ENCODE measurements around the gene FMN1. TPM values are rescaled to one million over a fixed set of nuclear protein-coding genes. Genes with fewer than 3 reads are reported as not detected.

The FMN1 gene
- polyA plus RNA-seq, 6 donors from 2014 or later = 0.33 to 1.0 (median 0.44) TPM; not detected in 1

GRCh38 chr15:32830241-32830640 is 364.3 kb downstream of the FMN1 start:
- no peak overlapping the region for H3K4me3 Mint-ChIP-seq
- no peak overlapping the region for H3K27ac Mint-ChIP-seq
- ATAC-seq (ENCODE audit: low read depth in 2 of 2) = no peak
- no peaks in the 10 kb centered on the region for H3K9me3 Mint-ChIP-seq
- peaks cover 0 to 31% (median 26%) of the 10 kb centered on the region in 3 donors for H3K27me3 Mint-ChIP-seq
- peaks cover 11 to 14% (median 11%) of the 10 kb centered on the region in 3 donors for H3K4me1 Mint-ChIP-seq
- DNase-seq = no peak
- H3K36me3 Mint-ChIP-seq = peaks cover 0 to 9% of the 10 kb centered on the region in 2 donors

- Mint-ChIP-seq H3K9me3 (no peaks in the 10 kb centered on the region), H3K4me3 (no peak overlapping the region), H3K36me3 (peaks cover 0 to 9% of the 10 kb centered on the region in 2 donors), H3K27me3 (peaks cover 5 to 38% (median 32%) of the 10 kb centered on the region in 3 donors), H3K27ac (no peak overlapping the region), H3K4me1 (peaks cover 6 to 9% (median 8%) of the 10 kb centered on the region in 3 donors)
- no peak for DNase-seq
- no peak for ATAC-seq (ENCODE audit: low read depth in 2 of 2)
Observed at GRCh38 chr15:32829436-32829835, 365.1 kb downstream of the FMN1 start.

DNA sequence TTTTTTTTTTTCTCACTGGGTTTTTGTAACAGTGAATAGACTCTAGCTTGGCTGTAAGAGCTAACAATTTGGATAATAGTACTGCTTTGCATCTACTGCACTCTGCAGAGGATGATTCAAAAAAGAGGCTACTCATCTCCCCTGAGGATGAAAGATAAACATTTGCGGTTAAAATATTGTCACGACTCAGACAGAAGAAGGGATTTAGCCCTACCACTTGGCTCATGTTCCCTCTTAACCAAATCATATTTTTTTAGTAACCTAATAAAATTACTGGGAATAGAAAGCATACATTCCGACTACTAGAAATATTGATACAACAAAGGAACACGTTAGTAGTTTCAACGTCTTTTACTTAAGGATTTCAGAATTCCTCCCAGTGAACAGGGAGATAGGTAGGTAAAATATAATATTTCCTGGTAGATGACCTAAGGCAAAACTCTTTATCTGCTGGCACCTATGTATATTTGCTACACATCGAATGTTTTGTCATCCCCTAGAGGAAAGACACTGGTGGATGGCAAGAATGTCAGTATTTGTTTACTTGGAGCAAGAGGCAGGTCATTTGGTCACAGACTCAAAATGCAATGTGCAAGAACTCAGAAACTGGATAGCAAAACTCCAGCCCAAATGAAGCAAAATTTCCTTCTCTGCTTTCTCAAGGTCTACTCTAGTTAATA is 365.9 kb downstream of the FMN1 start:
- H3K36me3 Mint-ChIP-seq = peaks cover 0 to 9% of the 10 kb centered on the region in 2 donors
- H3K27ac Mint-ChIP-seq = no peak overlapping the region
- DNase-seq (no peak), ATAC-seq (ENCODE audit: low read depth in 2 of 2) (no peak)
- H3K4me1 Mint-ChIP-seq = peaks cover 0 to under 1% (median 0%) of the 10 kb centered on the region in 3 donors
- H3K4me3 Mint-ChIP-seq = no peak overlapping the region
- H3K9me3 Mint-ChIP-seq = no peaks in the 10 kb centered on the region
- peaks cover 5 to 38% (median 32%) of the 10 kb centered on the region in 3 donors for H3K27me3 Mint-ChIP-seq

- no peaks in the 10 kb centered on the region for H3K9me3 Mint-ChIP-seq
- H3K27ac Mint-ChIP-seq = no peak overlapping the region
- DNase-seq = no peak
- peaks cover 8 to 38% (median 36%) of the 10 kb centered on the region in 3 donors for H3K27me3 Mint-ChIP-seq
- no peaks in the 10 kb centered on the region for H3K36me3 Mint-ChIP-seq
- H3K4me1 Mint-ChIP-seq = no peaks in the 10 kb centered on the region
- no peak overlapping the region for H3K4me3 Mint-ChIP-seq
- no peak for ATAC-seq (ENCODE audit: low read depth in 2 of 2)
Observed at GRCh38 chr15:32826685-32827084, 367.8 kb downstream of the FMN1 start.

DNA sequence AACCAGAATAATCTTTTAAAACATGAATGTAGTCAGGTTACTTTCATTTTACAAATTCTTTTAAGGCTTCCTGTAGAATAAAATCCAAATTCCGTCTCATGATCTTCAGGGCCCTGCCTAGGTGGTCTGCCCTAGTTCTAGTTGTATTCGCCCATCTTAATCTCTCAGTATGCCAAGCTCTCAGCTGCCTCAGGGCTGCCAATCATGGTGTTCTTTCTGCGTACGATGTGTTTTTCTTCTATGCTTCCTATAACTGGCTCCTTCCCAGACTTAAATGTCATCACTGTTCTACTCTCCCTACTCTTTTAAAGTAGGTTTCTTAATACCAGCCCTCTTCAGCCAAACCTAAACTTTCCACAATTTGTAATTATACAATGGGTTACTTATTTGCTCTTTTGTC is 369.3 kb downstream of the FMN1 start:
- no peak overlapping the region for H3K4me3 Mint-ChIP-seq
- no peaks in the 10 kb centered on the region for H3K9me3 Mint-ChIP-seq
- H3K4me1 Mint-ChIP-seq = no peaks in the 10 kb centered on the region
- ATAC-seq (ENCODE audit: low read depth in 2 of 2) (no peak), DNase-seq (no peak)
- peak overlapping the region in 1 of 6 donors; percentile 2 for H3K27ac Mint-ChIP-seq
- H3K36me3 Mint-ChIP-seq = no peaks in the 10 kb centered on the region
- H3K27me3 Mint-ChIP-seq = peaks cover 8 to 34% (median 30%) of the 10 kb centered on the region in 3 donors

DNA sequence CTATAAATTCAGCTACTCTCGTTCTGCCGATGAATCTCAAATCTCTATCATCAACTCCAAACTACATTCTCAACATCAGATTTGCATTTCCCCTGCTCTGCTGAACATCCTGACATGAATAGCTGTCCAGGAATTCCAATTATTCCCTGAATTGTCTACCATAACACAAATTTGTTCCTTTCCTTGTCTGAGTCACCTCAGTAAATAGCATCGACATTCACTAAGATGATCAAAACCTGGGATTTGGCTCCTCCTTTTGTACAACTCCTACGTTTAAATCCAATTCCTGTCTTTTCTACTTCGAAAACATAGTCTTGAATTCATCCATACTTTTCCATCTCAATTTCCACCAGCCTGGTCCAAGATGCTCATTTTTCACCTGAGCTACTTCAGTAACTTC is 369.7 kb downstream of the FMN1 start:
- H3K4me3 Mint-ChIP-seq = no peak overlapping the region
- H3K36me3 Mint-ChIP-seq = no peaks in the 10 kb centered on the region
- H3K4me1 Mint-ChIP-seq = no peaks in the 10 kb centered on the region
- no peaks in the 10 kb centered on the region for H3K9me3 Mint-ChIP-seq
- H3K27me3 Mint-ChIP-seq = peaks cover 8 to 33% (median 29%) of the 10 kb centered on the region in 3 donors
- H3K27ac Mint-ChIP-seq = no peak overlapping the region
- DNase-seq (no peak), ATAC-seq (ENCODE audit: low read depth in 2 of 2) (no peak)

- no peak overlapping the region for H3K4me3 Mint-ChIP-seq
- H3K4me1 Mint-ChIP-seq = no peaks in the 10 kb centered on the region
- no peaks in the 10 kb centered on the region for H3K9me3 Mint-ChIP-seq
- H3K27me3 Mint-ChIP-seq = peaks cover 8 to 33% (median 29%) of the 10 kb centered on the region in 3 donors
- ATAC-seq (ENCODE audit: low read depth in 2 of 2) (no peak), DNase-seq (no peak)
- H3K36me3 Mint-ChIP-seq = no peaks in the 10 kb centered on the region
- no peak overlapping the region for H3K27ac Mint-ChIP-seq
Observed at GRCh38 chr15:32823750-32824149, 370.8 kb downstream of the FMN1 start.

DNA sequence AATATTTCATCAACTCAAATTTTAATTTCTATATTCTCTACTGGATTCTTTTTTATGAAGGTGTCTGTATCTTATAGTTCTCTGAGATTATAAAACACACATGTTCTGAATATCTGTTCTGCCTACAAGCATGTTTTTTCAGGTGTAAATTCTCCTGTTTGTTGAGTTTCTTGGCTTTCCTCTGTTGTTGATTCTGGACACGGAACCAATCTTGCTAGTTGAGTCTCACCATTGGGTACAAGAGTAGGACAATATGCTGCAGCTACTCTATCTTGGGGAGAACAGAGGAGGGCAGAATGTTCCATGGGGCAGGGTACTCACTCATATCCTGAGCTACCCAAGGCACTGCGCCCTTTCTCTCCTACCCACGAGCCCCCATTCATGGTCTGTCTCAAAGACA is 371.8 kb downstream of the FMN1 start:
- Mint-ChIP-seq H3K27me3 (peaks cover 8 to 30% (median 27%) of the 10 kb centered on the region in 3 donors), H3K9me3 (no peaks in the 10 kb centered on the region), H3K36me3 (no peaks in the 10 kb centered on the region), H3K27ac (peak overlapping the region in 1 of 6 donors; percentile 33), H3K4me1 (no peaks in the 10 kb centered on the region), H3K4me3 (no peak overlapping the region)
- ATAC-seq (ENCODE audit: low read depth in 2 of 2) = no peak
- no peak for DNase-seq

- H3K4me3 Mint-ChIP-seq = no peak overlapping the region
- H3K9me3 Mint-ChIP-seq = no peaks in the 10 kb centered on the region
- H3K27ac Mint-ChIP-seq = no peak overlapping the region
- H3K27me3 Mint-ChIP-seq = peaks cover 0 to 20% (median 18%) of the 10 kb centered on the region in 3 donors
- no peaks in the 10 kb centered on the region for H3K4me1 Mint-ChIP-seq
- DNase-seq (no peak), ATAC-seq (ENCODE audit: low read depth in 2 of 2) (no peak)
- no peaks in the 10 kb centered on the region for H3K36me3 Mint-ChIP-seq
Observed at GRCh38 chr15:32819448-32819847, 375.1 kb downstream of the FMN1 start.

GRCh38 chr15:32818758-32819447 is 375.6 kb downstream of the FMN1 start:
- Mint-ChIP-seq H3K4me1 (no peaks in the 10 kb centered on the region), H3K27me3 (peaks cover 3 to 22% (median 18%) of the 10 kb centered on the region in 3 donors), H3K36me3 (no peaks in the 10 kb centered on the region), H3K9me3 (no peaks in the 10 kb centered on the region), H3K27ac (no peak overlapping the region), H3K4me3 (no peak overlapping the region)
- no peak for DNase-seq
- no peak for ATAC-seq (ENCODE audit: low read depth in 2 of 2)

- no peak for ATAC-seq (ENCODE audit: low read depth in 2 of 2)
- H3K4me1 Mint-ChIP-seq = no peaks in the 10 kb centered on the region
- DNase-seq = no peak
- H3K4me3 Mint-ChIP-seq = no peak overlapping the region
- no peaks in the 10 kb centered on the region for H3K9me3 Mint-ChIP-seq
- H3K27ac Mint-ChIP-seq = no peak overlapping the region
- H3K36me3 Mint-ChIP-seq = no peaks in the 10 kb centered on the region
- peaks cover 11 to 25% (median 19%) of the 10 kb centered on the region in 3 donors for H3K27me3 Mint-ChIP-seq
Observed at GRCh38 chr15:32817577-32817976, 376.9 kb downstream of the FMN1 start.

GRCh38 chr15:32807331-32807730 is 387.2 kb downstream of the FMN1 start:
- Mint-ChIP-seq H3K36me3 (peaks cover 0 to 12% of the 10 kb centered on the region in 2 donors), H3K4me3 (no peak overlapping the region), H3K27ac (no peak overlapping the region), H3K9me3 (peaks cover 7 to 17% (median 10%) of the 10 kb centered on the region in 7 donors), H3K27me3 (peaks cover 27 to 49% (median 38%) of the 10 kb centered on the region in 3 donors), H3K4me1 (no peaks in the 10 kb centered on the region)
- DNase-seq = no peak
- ATAC-seq (ENCODE audit: low read depth in 2 of 2) = no peak

- peak overlapping the region in 1 of 8 donors; percentile 6 for H3K4me3 Mint-ChIP-seq
- H3K27ac Mint-ChIP-seq = no peak overlapping the region
- DNase-seq (no peak), ATAC-seq (ENCODE audit: low read depth in 2 of 2) (no peak)
- H3K27me3 Mint-ChIP-seq = peaks cover 14 to 35% (median 30%) of the 10 kb centered on the region in 3 donors
- H3K4me1 Mint-ChIP-seq = no peaks in the 10 kb centered on the region
- H3K9me3 Mint-ChIP-seq = peaks cover 7 to 17% (median 10%) of the 10 kb centered on the region in 7 donors
- peaks cover 0 to 12% of the 10 kb centered on the region in 2 donors for H3K36me3 Mint-ChIP-seq
Observed at GRCh38 chr15:32803631-32804030, 390.9 kb downstream of the FMN1 start.
